ENCODE results near the gene SCARB2. TPM values are rescaled to one million over a fixed set of nuclear protein-coding genes. Genes with fewer than 3 reads are reported as not detected.
A peak's percentile ranks its signal among the peaks of the same experiment; 100 is the strongest.

SCARB2 gene
- total and polyA plus RNA-seq, 2 experiments from 2014 or later: 17.7 to 41.0 TPM

- Histone ChIP-seq H3K36me3 (ENCODE audit: insufficient read depth) (no peaks in the 10 kb centered on the region), H2AFZ (no peak overlapping the region), H3K4me1 (ENCODE audit: insufficient read depth) (peaks cover 24% of the 10 kb centered on the region), H4K20me1 (replicated peaks; ENCODE audit: insufficient read depth) (no peaks in the 10 kb centered on the region), H3K9me2 (ENCODE audit: insufficient read depth) (no peaks in the 10 kb centered on the region), H3K27ac (ENCODE audit: low read depth) (no peak overlapping the region), H3K79me2 (replicated peaks; ENCODE audit: insufficient read depth) (peaks cover 6% of the 10 kb centered on the region), H3K4me2 (no peak overlapping the region), H3K27me3 (ENCODE audit: insufficient read depth) (no peaks in the 10 kb centered on the region), H3F3A (replicated peaks; ENCODE audit: low read depth) (peaks cover 21% of the 10 kb centered on the region), H3K4me3 (no peak overlapping the region)
- Mint-ChIP-seq H3K27ac (no peak overlapping the region), H3K4me1 (peaks cover 43% of the 10 kb centered on the region), H3K36me3 (ENCODE audit: low read depth) (no peaks in the 10 kb centered on the region; the same call in 2 of the 3 replicates), H3K9me3 (no peaks in the 10 kb centered on the region), H3K4me3 (no peak overlapping the region; the same call in 2 of the 3 replicates), H3K27me3 (ENCODE audit: insufficient read depth, low read depth, poor library complexity) (peaks cover 7% of the 10 kb centered on the region)
- TF ChIP-seq ETS1 (IDR thresholded peaks at IDR 0.05) (no peak), ZNF114 (CRISPR knock-in tag; IDR thresholded peaks at IDR 0.05) (no peak), EZH2 (IDR thresholded peaks at IDR 0.05; ENCODE audit: low read depth, unreplicated experiment) (no peak), NANOG (IDR thresholded peaks at IDR 0.05; ENCODE audit: borderline replicate concordance) (no peak), JUNB (IDR thresholded peaks at IDR 0.05; ENCODE audit: unreplicated experiment) (no peak), REST (IDR thresholded peaks at IDR 0.05; ENCODE audit: unreplicated experiment) (no peak), POLR2AphosphoS5 (IDR thresholded peaks at IDR 0.05; ENCODE audit: low read depth) (no peak), CTCF (conservative IDR thresholded peaks at IDR 0.05; ENCODE audit: low read depth in 2 of 2) (no peak), EZH2phosphoT487 (IDR thresholded peaks at IDR 0.05; ENCODE audit: unreplicated experiment) (no peak), CREB1 (CRISPR knock-in tag; IDR thresholded peaks at IDR 0.05; ENCODE audit: low read depth) (no peak), ZNF462 (CRISPR knock-in tag; IDR thresholded peaks at IDR 0.05) (no peak), STAT1 (IDR thresholded peaks at IDR 0.05; ENCODE audit: unreplicated experiment) (no peak), ZNF331 (CRISPR knock-in tag; IDR thresholded peaks at IDR 0.05; ENCODE audit: low read depth) (no peak)
- peak; percentile 24 for DNase-seq (ENCODE audit: low spot score)
- ATAC-seq: no peak
These were observed 3.6 kb upstream of the SCARB2 start for GRCh38 chr4:76216975-76217814.
